WTC11 (cell line): ENCODE measurements around the gene DNAJC9. TPM values are rescaled to one million over a fixed set of nuclear protein-coding genes. Genes with fewer than 3 reads are reported as not detected.
"Not testable (repeated sequence)": the region's sequence is repeated elsewhere in the genome, so short reads cannot be mapped to it uniquely, and the experiment has no call there.

ENCODE experiments used
- ATAC-seq: fragments of 200-7000 bp; cut with Tn5 transposase; 2 replicates; pipeline ENCODE4 v1.10.0; 2021; ENCODE audit warnings: mild to moderate bottlenecking, moderate library complexity
- CTCF ChIA-PET: fragments of 300-600 bp; sonication (Branson Sonifier 250); formaldehyde crosslinking; loops from one replicate; lab custom pipeline; 2021; ENCODE audit warnings: antibody characterized with exemption; lab: Charles Lee
- POLR2A ChIA-PET: fragments of 350-600 bp; sonication (Branson Sonifier 250); formaldehyde crosslinking; loops from one replicate; lab custom pipeline; 2021; ENCODE audit warnings: antibody characterized with exemption; lab: Charles Lee
- DNase-seq: peaks from one replicate; pipeline ENCODE4 v3.0.0; 2021; ENCODE audit warnings: low spot score
- H3K27ac Mint-ChIP-seq: 2 replicates; pipeline ENCODE4 v1.8.0; 2021; ENCODE audit warnings: mixed read lengths
- H3K27me3 Mint-ChIP-seq: 2 replicates; pipeline ENCODE4 v1.8.0; 2021; ENCODE audit warnings: low read depth, mild to moderate bottlenecking, moderate library complexity, mixed read lengths
- H3K36me3 Mint-ChIP-seq: 2 replicates; pipeline ENCODE4 v1.8.0; 2021; ENCODE audit warnings: mixed read lengths
- H3K4me1 Mint-ChIP-seq: 2 replicates; pipeline ENCODE4 v1.8.0; 2022; ENCODE audit warnings: mixed read lengths
- H3K4me3 Mint-ChIP-seq: 2 replicates; pipeline ENCODE4 v1.8.0; 2021; ENCODE audit warnings: mild to moderate bottlenecking, moderate library complexity, mixed read lengths
- H3K9me3 Mint-ChIP-seq: 2 replicates; pipeline ENCODE4 v1.8.0; 2021; ENCODE audit warnings: mixed read lengths
- FOXJ3 ChIP-seq: sonication (generic); formaldehyde crosslinking; IDR thresholded peaks from 2 replicates; pipeline ENCODE4 v1.9.0; 2021; ENCODE audit warnings: missing genetic modification reagents, mild to moderate bottlenecking, borderline replicate concordance
- GTF2I ChIP-seq: fragments of 250-450 bp; sonication (Bioruptor Pico); conservative IDR thresholded peaks from 2 replicates; pipeline ENCODE4 v1.4.0; 2021; ENCODE audit warnings: mild to moderate bottlenecking
- IRF2 ChIP-seq: sonication (generic); formaldehyde crosslinking; IDR thresholded peaks from 2 replicates; pipeline ENCODE4 v1.8.0; 2022; ENCODE audit warnings: low read depth, missing genetic modification reagents, borderline replicate concordance
- JAZF1 ChIP-seq: fragments of 250-450 bp; sonication (Bioruptor Pico); IDR thresholded peaks from 2 replicates; pipeline ENCODE4 v1.9.0; 2021; ENCODE audit warnings: moderate library complexity, mild to moderate bottlenecking, inconsistent platforms
- NR1H2 ChIP-seq: sonication (generic); formaldehyde crosslinking; IDR thresholded peaks from 2 replicates; pipeline ENCODE4 v1.9.0; 2021; ENCODE audit warnings: mild to moderate bottlenecking, moderate library complexity, missing genetic modification reagents
- NR2C2 ChIP-seq: sonication (generic); formaldehyde crosslinking; IDR thresholded peaks from 2 replicates; pipeline ENCODE4 v1.8.0; 2022; ENCODE audit warnings: mild to moderate bottlenecking, missing genetic modification reagents
- PRRX2 ChIP-seq: fragments of 250-450 bp; sonication (Bioruptor Pico); IDR thresholded peaks from 2 replicates; pipeline ENCODE4 v1.8.0; 2021; ENCODE audit warnings: mild to moderate bottlenecking
- SMAD4 ChIP-seq: sonication (generic); formaldehyde crosslinking; IDR thresholded peaks from 2 replicates; pipeline ENCODE4 v1.8.0; 2022; ENCODE audit warnings: mild to moderate bottlenecking, missing genetic modification reagents
- SOX15 ChIP-seq: fragments of 250-450 bp; sonication (Bioruptor Pico); IDR thresholded peaks from 2 replicates; pipeline ENCODE4 v1.9.0; 2021; ENCODE audit warnings: mild to moderate bottlenecking
- ZNF232 ChIP-seq: sonication (generic); formaldehyde crosslinking; IDR thresholded peaks from 2 replicates; pipeline ENCODE4 v1.8.0; 2022; ENCODE audit warnings: mild to moderate bottlenecking, missing genetic modification reagents
- ZNF317 ChIP-seq: sonication (generic); formaldehyde crosslinking; IDR thresholded peaks from 2 replicates; pipeline ENCODE4 v1.8.1; 2023; ENCODE audit warnings: low read depth, mild to moderate bottlenecking, moderate library complexity, missing genetic modification reagents, borderline replicate concordance
- ZNF423 ChIP-seq: fragments of 250-450 bp; sonication (Bioruptor Pico); IDR thresholded peaks from 2 replicates; pipeline ENCODE4 v2.1.2; 2022; ENCODE audit warnings: mild to moderate bottlenecking, moderate library complexity
- total RNA-seq: library from RNA; stranded (reverse); gene quantifications from 3 replicates; pipeline ENCODE4 v1.2.3, GENCODE V29; 2021
- TF ChIP-seq, protein P1 (sequence below): fragments of 200-600 bp; IDR thresholded peaks from 2 replicates; pipeline ENCODE4 v1.8.0; 2022; ENCODE audit warnings: antibody characterized with exemption
- TF ChIP-seq, protein P2 (sequence below): fragments of 250-450 bp; sonication (Bioruptor Pico); IDR thresholded peaks from 2 replicates; pipeline ENCODE4 v2.1.2; 2022; ENCODE audit warnings: mild to moderate bottlenecking, moderate library complexity
- TF ChIP-seq, protein P3 (sequence below): sonication (generic); formaldehyde crosslinking; IDR thresholded peaks from 2 replicates; pipeline ENCODE4 v1.8.1; 2022; ENCODE audit warnings: low read depth, mild to moderate bottlenecking, moderate library complexity, missing genetic modification reagents, borderline replicate concordance
- TF ChIP-seq, protein P4 (sequence below): sonication (generic); formaldehyde crosslinking; IDR thresholded peaks from 2 replicates; pipeline ENCODE4 v1.8.1; 2022; ENCODE audit warnings: missing genetic modification reagents, borderline replicate concordance
- TF ChIP-seq, protein P5 (sequence below): sonication (generic); formaldehyde crosslinking; IDR thresholded peaks from 2 replicates; pipeline ENCODE4 v1.8.1; 2022; ENCODE audit warnings: mild to moderate bottlenecking, missing genetic modification reagents, moderate library complexity, borderline replicate concordance
- TF ChIP-seq, protein P6 (sequence below): sonication (generic); formaldehyde crosslinking; IDR thresholded peaks from 2 replicates; pipeline ENCODE4 v1.8.0; 2022; ENCODE audit warnings: mild to moderate bottlenecking, missing genetic modification reagents
- TF ChIP-seq, protein P7 (sequence below): sonication (generic); formaldehyde crosslinking; IDR thresholded peaks from 2 replicates; pipeline ENCODE4 v1.8.0; 2023; ENCODE audit warnings: missing genetic modification reagents, mild to moderate bottlenecking, borderline replicate concordance

Gene DNAJC9
- total RNA-seq, 1 experiment from 2014 or later: 32.4 TPM

DNA sequence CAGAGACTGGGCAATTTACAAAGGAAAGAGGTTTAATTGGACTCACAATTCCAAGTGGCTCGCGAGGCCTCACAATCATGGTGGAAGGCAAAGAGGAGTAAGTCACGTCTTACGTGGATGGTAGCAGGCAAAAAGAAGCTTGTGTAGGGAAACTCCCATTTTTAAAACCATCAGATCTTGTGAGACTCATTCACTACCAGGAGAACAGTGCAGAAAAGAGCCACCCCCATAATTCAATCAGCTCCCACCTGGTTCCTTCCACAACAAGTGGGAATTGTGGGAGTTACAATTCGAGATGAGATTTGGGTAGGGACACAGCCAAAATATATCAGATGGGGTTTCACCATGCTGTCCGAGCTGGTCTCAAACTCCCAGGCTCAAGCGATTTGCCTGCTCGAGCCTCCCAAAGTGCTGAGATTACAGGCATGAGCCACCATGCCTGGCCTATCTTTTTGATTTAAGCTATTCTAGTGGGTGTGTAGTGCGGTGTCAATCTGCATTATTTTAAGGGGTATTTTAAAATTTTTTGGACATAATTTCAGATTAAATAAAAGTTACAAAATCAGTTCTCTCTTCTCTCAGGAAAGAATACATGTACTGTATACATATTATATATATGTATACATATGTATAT, 14.4 kb upstream of the DNAJC9 start:
- H3K36me3 Mint-ChIP-seq: peaks cover 15% of the 10 kb centered on the region
- no peak for TF ChIP-seq JAZF1 (CRISPR knock-in tag)
- TF ChIP-seq GTF2I (CRISPR knock-in tag): no peak
- no peak for TF ChIP-seq ZNF232 (CRISPR knock-in tag)
- no peak overlapping the region for H3K27ac Mint-ChIP-seq
- POLR2A ChIA-PET: interaction anchor here (1.5 kb wide), 1 partner anchor 15 kb away, joined by 3 read pairs; the partner anchor contains the start of gene DNAJC9
- H3K27me3 Mint-ChIP-seq: peaks cover 8% of the 10 kb centered on the region
- H3K9me3 Mint-ChIP-seq: peaks cover 40% of the 10 kb centered on the region
- no peak overlapping the region for H3K4me3 Mint-ChIP-seq
- CTCF ChIA-PET: no interaction called here
- ATAC-seq (no peak), DNase-seq (no peak)
- no peaks in the 10 kb centered on the region for H3K4me1 Mint-ChIP-seq

DNA sequence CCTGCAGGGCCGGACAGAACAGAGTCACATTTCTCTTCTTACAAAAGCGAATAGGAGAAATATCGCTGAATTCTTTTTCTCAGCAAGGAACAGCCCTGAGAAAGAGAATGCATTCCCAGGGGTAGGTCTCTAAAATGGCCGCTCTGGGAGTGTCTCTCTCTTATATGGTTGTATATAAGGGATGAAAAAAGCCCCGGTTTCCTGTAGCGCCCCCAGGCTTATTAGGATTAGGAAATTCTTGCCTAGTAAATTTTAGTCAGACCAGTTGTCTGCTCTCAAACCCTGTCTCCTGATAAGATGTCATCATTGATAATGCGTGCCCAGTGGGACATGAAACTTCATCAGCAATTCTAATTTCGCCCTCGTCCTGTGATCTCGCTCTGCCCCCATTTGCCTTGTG, 11.6 kb upstream of the DNAJC9 start:
- H3K4me3 Mint-ChIP-seq, H3K27ac Mint-ChIP-seq, H3K4me1 Mint-ChIP-seq, POLR2A ChIA-PET, ATAC-seq, CTCF ChIA-PET, H3K27me3 Mint-ChIP-seq: not testable (repeated sequence)
- peak; percentile 33 for DNase-seq
- peaks cover 40% of the 10 kb centered on the region for H3K9me3 Mint-ChIP-seq
- peaks cover 15% of the 10 kb centered on the region for H3K36me3 Mint-ChIP-seq

DNA sequence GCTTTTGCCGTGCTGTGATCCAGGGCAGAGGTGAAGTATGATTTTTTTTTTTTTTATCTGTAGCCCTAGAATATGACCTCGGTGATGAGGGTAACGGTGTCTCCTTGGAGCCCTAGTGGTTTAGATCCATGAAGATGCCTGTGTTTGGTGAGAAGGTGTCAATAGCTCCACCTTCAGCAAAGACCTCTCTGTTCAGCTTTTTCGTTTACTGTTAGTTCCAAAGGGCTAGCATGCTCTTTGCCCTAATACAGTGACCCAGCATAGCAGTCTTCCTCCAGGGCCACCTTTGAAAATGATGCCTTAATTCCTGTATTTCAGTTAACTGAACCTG, 6.1 kb upstream of the DNAJC9 start:
- peak overlapping the region; percentile 95 for H3K4me3 Mint-ChIP-seq
- H3K36me3 Mint-ChIP-seq: peaks cover 30% of the 10 kb centered on the region
- peaks cover 18% of the 10 kb centered on the region for H3K4me1 Mint-ChIP-seq
- peaks cover 13% of the 10 kb centered on the region for H3K9me3 Mint-ChIP-seq
- POLR2A ChIA-PET: interaction anchor here (0.6 to 1.2 kb wide), 3 partner anchors 12 to 106 kb away, joined by 3 read pairs; partner anchors contain the start of genes CFAP70, ECD and FAM149B1
- CTCF ChIA-PET: interaction anchor here (0.9 to 1.0 kb wide), 2 partner anchors 11 to 85 kb away, joined by 3 to 7 read pairs; no protein-coding TSS in a partner anchor
- peak overlapping the region; percentile 98 for H3K27ac Mint-ChIP-seq
- ATAC-seq: peak; percentile 21
- DNase-seq: no peak
- peaks cover 4% of the 10 kb centered on the region; the same call in 1 of the 2 replicates for H3K27me3 Mint-ChIP-seq
- TF ChIP-seq SMAD4 (CRISPR knock-in tag): no peak
- TF ChIP-seq, protein P1, sequence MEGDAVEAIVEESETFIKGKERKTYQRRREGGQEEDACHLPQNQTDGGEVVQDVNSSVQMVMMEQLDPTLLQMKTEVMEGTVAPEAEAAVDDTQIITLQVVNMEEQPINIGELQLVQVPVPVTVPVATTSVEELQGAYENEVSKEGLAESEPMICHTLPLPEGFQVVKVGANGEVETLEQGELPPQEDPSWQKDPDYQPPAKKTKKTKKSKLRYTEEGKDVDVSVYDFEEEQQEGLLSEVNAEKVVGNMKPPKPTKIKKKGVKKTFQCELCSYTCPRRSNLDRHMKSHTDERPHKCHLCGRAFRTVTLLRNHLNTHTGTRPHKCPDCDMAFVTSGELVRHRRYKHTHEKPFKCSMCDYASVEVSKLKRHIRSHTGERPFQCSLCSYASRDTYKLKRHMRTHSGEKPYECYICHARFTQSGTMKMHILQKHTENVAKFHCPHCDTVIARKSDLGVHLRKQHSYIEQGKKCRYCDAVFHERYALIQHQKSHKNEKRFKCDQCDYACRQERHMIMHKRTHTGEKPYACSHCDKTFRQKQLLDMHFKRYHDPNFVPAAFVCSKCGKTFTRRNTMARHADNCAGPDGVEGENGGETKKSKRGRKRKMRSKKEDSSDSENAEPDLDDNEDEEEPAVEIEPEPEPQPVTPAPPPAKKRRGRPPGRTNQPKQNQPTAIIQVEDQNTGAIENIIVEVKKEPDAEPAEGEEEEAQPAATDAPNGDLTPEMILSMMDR: no peak
- TF ChIP-seq ZNF317 (CRISPR knock-in tag): no peak
- TF ChIP-seq GTF2I (CRISPR knock-in tag): no peak
- TF ChIP-seq, protein P2, sequence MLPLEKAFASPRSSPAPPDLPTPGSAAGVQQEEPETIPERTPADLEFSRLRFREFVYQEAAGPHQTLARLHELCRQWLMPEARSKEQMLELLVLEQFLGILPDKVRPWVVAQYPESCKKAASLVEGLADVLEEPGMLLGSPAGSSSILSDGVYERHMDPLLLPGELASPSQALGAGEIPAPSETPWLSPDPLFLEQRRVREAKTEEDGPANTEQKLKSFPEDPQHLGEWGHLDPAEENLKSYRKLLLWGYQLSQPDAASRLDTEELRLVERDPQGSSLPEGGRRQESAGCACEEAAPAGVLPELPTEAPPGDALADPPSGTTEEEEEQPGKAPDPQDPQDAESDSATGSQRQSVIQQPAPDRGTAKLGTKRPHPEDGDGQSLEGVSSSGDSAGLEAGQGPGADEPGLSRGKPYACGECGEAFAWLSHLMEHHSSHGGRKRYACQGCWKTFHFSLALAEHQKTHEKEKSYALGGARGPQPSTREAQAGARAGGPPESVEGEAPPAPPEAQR (CRISPR knock-in tag): no peak
- TF ChIP-seq, protein P3, sequence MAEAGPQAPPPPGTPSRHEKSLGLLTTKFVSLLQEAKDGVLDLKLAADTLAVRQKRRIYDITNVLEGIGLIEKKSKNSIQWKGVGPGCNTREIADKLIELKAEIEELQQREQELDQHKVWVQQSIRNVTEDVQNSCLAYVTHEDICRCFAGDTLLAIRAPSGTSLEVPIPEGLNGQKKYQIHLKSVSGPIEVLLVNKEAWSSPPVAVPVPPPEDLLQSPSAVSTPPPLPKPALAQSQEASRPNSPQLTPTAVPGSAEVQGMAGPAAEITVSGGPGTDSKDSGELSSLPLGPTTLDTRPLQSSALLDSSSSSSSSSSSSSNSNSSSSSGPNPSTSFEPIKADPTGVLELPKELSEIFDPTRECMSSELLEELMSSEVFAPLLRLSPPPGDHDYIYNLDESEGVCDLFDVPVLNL (CRISPR knock-in tag): no peak
- TF ChIP-seq PRRX2 (CRISPR knock-in tag): no peak
- TF ChIP-seq, protein P4, sequence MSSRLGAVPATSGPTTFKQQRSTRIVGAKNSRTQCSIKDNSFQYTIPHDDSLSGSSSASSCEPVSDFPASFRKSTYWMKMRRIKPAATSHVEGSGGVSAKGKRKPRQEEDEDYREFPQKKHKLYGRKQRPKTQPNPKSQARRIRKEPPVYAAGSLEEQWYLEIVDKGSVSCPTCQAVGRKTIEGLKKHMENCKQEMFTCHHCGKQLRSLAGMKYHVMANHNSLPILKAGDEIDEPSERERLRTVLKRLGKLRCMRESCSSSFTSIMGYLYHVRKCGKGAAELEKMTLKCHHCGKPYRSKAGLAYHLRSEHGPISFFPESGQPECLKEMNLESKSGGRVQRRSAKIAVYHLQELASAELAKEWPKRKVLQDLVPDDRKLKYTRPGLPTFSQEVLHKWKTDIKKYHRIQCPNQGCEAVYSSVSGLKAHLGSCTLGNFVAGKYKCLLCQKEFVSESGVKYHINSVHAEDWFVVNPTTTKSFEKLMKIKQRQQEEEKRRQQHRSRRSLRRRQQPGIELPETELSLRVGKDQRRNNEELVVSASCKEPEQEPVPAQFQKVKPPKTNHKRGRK: no peak
- TF ChIP-seq NR2C2: no peak
- no peak for TF ChIP-seq FOXJ3 (CRISPR knock-in tag)
- TF ChIP-seq, protein P5, sequence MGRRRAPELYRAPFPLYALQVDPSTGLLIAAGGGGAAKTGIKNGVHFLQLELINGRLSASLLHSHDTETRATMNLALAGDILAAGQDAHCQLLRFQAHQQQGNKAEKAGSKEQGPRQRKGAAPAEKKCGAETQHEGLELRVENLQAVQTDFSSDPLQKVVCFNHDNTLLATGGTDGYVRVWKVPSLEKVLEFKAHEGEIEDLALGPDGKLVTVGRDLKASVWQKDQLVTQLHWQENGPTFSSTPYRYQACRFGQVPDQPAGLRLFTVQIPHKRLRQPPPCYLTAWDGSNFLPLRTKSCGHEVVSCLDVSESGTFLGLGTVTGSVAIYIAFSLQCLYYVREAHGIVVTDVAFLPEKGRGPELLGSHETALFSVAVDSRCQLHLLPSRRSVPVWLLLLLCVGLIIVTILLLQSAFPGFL (CRISPR knock-in tag): no peak
- TF ChIP-seq SOX15 (CRISPR knock-in tag): no peak
- TF ChIP-seq NR1H2 (CRISPR knock-in tag): no peak
- no peak for TF ChIP-seq IRF2 (CRISPR knock-in tag)
- TF ChIP-seq, protein P6, sequence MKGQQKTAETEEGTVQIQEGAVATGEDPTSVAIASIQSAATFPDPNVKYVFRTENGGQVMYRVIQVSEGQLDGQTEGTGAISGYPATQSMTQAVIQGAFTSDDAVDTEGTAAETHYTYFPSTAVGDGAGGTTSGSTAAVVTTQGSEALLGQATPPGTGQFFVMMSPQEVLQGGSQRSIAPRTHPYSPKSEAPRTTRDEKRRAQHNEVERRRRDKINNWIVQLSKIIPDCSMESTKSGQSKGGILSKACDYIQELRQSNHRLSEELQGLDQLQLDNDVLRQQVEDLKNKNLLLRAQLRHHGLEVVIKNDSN (CRISPR knock-in tag): no peak
- TF ChIP-seq, protein P7, sequence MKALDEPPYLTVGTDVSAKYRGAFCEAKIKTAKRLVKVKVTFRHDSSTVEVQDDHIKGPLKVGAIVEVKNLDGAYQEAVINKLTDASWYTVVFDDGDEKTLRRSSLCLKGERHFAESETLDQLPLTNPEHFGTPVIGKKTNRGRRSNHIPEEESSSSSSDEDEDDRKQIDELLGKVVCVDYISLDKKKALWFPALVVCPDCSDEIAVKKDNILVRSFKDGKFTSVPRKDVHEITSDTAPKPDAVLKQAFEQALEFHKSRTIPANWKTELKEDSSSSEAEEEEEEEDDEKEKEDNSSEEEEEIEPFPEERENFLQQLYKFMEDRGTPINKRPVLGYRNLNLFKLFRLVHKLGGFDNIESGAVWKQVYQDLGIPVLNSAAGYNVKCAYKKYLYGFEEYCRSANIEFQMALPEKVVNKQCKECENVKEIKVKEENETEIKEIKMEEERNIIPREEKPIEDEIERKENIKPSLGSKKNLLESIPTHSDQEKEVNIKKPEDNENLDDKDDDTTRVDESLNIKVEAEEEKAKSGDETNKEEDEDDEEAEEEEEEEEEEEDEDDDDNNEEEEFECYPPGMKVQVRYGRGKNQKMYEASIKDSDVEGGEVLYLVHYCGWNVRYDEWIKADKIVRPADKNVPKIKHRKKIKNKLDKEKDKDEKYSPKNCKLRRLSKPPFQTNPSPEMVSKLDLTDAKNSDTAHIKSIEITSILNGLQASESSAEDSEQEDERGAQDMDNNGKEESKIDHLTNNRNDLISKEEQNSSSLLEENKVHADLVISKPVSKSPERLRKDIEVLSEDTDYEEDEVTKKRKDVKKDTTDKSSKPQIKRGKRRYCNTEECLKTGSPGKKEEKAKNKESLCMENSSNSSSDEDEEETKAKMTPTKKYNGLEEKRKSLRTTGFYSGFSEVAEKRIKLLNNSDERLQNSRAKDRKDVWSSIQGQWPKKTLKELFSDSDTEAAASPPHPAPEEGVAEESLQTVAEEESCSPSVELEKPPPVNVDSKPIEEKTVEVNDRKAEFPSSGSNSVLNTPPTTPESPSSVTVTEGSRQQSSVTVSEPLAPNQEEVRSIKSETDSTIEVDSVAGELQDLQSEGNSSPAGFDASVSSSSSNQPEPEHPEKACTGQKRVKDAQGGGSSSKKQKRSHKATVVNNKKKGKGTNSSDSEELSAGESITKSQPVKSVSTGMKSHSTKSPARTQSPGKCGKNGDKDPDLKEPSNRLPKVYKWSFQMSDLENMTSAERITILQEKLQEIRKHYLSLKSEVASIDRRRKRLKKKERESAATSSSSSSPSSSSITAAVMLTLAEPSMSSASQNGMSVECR (CRISPR knock-in tag): no peak
- no peak for TF ChIP-seq ZNF423
